Bronchial epithelial cell (primary cell): Measurements from ENCODE around the gene GAN. TPM values are rescaled to one million over a fixed set of nuclear protein-coding genes. Genes with fewer than 3 reads are reported as not detected.

Experiments used
- DNase-seq: peaks from one replicate; pipeline ENCODE4 v3.0.0-alpha.2; 2010; ENCODE audit warnings: low read depth
- FAIRE-seq: peaks from 2 replicates; lab custom pipeline; 2011; peaks lifted over from hg19 to GRCh38; lab: Jason Lieb, UNC
- H3K27me3 ChIP-seq: 2 replicates; pipeline ENCODE4 v1.5.1; 2011; ENCODE audit warnings: low read length; ENCODE audit not compliant: control insufficient read depth, insufficient read depth
- H3K36me3 ChIP-seq: 2 replicates; pipeline ENCODE4 v1.5.1; 2011; ENCODE audit warnings: low read length; ENCODE audit not compliant: control insufficient read depth, insufficient read depth
- H3K4me3 ChIP-seq: 2 replicates; pipeline ENCODE4 v1.5.1; 2011; ENCODE audit warnings: mild to moderate bottlenecking, low read depth, low read length, control low read depth
- CTCF ChIP-seq: IDR thresholded peaks from 2 replicates; pipeline ENCODE4 v1.5.1; 2011; ENCODE audit warnings: mild to moderate bottlenecking, moderate library complexity, low read length, control low read depth, inconsistent platforms; ENCODE audit not compliant: insufficient read depth, severe bottlenecking
- total RNA-seq: library from RNA; depleted of rRNA; stranded (reverse); fragments of >200 nt; gene quantifications from 2 replicates; pipeline ENCODE4 v1.2.1, GENCODE V29; 2014

GAN gene
- total RNA-seq, 1 donor from 2014 or later, result 13.7 TPM

GRCh38 chr16:81318711-81319110 lies 3.9 kb downstream of the GAN start:
- FAIRE-seq, result no peak
- H3K4me3 ChIP-seq, result no peak overlapping the region

GRCh38 chr16:81319221-81319912 lies 4.6 kb downstream of the GAN start:
- no peak overlapping the region for H3K4me3 ChIP-seq
- FAIRE-seq (no peak), DNase-seq (peak; percentile 30)
- no peak for TF ChIP-seq CTCF
- no peaks in the 10 kb centered on the region for H3K36me3 ChIP-seq
- H3K27me3 ChIP-seq, result no peaks in the 10 kb centered on the region

More at GRCh38 chr16:81318711-81319110, 3.9 kb downstream of the GAN start:
- Histone ChIP-seq H3K36me3 (no peaks in the 10 kb centered on the region), H3K27me3 (no peaks in the 10 kb centered on the region)
- no peak for DNase-seq
- TF ChIP-seq CTCF, result no peak

- H3K36me3 ChIP-seq, result no peaks in the 10 kb centered on the region
- TF ChIP-seq CTCF, result no peak
- no peak overlapping the region for H3K4me3 ChIP-seq
- DNase-seq (no peak), FAIRE-seq (no peak)
- no peaks in the 10 kb centered on the region for H3K27me3 ChIP-seq
Observed at GRCh38 chr16:81321039-81321438, 6.3 kb downstream of the GAN start.

GRCh38 chr16:81321536-81321935 lies 6.8 kb downstream of the GAN start:
- no peaks in the 10 kb centered on the region for H3K27me3 ChIP-seq
- H3K4me3 ChIP-seq, result no peak overlapping the region
- no peaks in the 10 kb centered on the region for H3K36me3 ChIP-seq
- DNase-seq, result no peak
- TF ChIP-seq CTCF, result no peak
- no peak for FAIRE-seq

- no peak for TF ChIP-seq CTCF
- Histone ChIP-seq H3K36me3 (no peaks in the 10 kb centered on the region), H3K27me3 (no peaks in the 10 kb centered on the region), H3K4me3 (no peak overlapping the region)
- DNase-seq (no peak), FAIRE-seq (no peak)
Observed at GRCh38 chr16:81324808-81325207, 10.0 kb downstream of the GAN start.

GRCh38 chr16:81327011-81327410 lies 12.2 kb downstream of the GAN start:
- Histone ChIP-seq H3K36me3 (no peaks in the 10 kb centered on the region), H3K4me3 (no peak overlapping the region), H3K27me3 (no peaks in the 10 kb centered on the region)
- DNase-seq, result no peak
- no peak for TF ChIP-seq CTCF
- no peak for FAIRE-seq
